Measurements from ENCODE around the gene BMP7.
"Not testable (repeated sequence)": the region's sequence is repeated elsewhere in the genome, so short reads cannot be mapped to it uniquely, and the experiment has no call there.

The BMP7 gene

GRCh38 chr20:57165427-57166004 is 100.9 kb downstream of the BMP7 start:
- no peak for FAIRE-seq

GRCh38 chr20:57164872-57165271 is 101.6 kb downstream of the BMP7 start:
- FAIRE-seq: no peak

GRCh38 chr20:57163041-57163440 is 103.4 kb downstream of the BMP7 start:
- no peak for FAIRE-seq

DNA sequence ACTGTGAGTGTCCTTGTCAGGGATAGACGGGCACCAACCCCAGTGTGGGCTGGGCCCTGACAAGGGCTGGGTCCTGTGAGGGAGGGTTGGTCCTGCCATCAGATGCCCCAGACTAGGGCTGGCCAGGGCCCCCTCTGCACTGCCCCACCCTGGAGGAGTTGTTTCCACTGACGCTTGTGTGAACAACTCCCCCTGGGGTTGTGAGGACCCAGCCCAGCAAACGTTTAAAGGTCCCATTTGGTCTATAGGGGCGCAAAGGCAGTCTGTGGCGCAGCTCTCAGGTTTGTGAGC is 104.1 kb downstream of the BMP7 start:
- no peak for FAIRE-seq

DNA sequence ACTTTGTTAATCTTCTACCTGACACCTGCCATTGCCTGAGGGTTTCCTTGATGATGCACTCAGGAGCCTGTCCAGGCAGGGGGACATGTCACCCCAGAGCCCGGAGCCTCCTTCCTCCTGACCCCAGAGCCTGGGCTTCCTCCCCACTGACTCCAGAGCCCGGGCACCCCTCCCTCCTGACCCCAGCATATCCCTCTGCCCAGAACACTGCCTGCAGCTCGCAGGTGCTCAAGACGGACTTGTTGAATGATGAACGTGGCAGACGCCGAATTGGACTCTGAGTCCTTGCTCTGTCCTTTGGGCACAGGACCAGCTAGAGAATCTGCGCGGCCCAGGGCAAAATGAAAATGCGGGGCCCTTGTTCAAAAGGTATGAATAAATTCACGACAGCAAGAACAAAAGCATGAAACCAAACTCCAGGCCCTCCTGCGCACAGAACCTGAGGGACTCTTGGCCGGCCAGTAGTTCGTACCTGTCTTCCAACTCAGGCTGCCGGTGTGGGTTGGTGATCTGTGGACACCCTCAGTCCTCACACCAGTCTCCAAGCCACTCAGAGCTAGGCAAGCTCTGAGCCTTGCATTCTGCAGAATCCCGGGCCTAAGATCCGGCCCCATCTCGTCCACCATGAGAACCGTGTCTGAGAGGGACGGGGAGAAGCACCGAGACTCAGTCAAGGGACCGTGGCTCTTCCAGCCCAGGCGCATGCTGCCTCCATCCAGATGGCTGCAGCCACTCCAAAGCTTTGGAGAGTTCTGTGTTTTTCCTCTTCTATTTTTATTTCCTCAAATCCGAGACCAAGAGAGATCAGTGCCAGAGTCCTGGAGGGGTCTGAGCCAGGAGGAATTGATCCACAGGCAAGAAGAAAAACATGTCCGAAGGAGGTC is 104.7 kb downstream of the BMP7 start:
- no peak for FAIRE-seq

DNA sequence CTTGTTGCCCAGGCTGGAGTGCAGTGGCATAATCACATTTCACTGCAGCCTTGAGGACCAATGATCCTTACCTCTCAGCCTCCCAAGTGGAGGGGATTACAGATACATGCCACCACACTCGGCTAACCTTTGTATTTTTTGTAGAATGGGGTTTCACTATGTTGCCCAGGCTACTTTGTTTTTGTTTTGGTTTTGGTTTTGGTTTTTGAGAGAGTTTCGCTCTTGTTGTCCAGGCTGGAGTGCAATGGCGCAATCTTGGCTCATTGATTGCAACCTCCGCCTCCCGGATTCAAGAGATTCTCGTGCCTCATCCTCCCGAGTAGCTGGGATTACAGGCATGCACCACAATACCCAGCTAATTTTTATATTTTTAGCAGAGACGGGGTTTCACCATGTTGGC is 105.5 kb downstream of the BMP7 start:
- FAIRE-seq: no peak

GRCh38 chr20:57159945-57160610 is 106.4 kb downstream of the BMP7 start:
- FAIRE-seq: no peak

GRCh38 chr20:57159193-57159851 is 107.1 kb downstream of the BMP7 start:
- no peak for FAIRE-seq

DNA sequence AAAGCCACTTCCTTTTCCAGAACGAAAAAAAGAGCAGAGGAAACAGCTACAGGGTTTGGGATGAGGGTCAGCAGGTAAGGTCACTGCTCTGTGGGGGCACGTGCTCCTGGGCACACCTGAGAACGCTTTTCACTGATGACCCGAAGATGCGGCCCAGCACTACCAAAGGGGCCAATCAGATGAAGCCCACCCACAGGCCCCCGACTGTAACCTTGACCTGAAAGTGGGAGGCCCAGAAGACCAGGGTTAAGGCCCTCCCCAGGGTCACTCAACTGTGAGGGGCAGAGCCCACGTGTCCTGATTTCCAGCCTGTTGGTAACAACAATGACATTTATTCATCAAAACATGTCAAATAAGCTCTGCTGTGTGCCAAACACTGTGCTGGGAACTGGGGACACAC is 108.0 kb downstream of the BMP7 start:
- no peak for FAIRE-seq

DNA sequence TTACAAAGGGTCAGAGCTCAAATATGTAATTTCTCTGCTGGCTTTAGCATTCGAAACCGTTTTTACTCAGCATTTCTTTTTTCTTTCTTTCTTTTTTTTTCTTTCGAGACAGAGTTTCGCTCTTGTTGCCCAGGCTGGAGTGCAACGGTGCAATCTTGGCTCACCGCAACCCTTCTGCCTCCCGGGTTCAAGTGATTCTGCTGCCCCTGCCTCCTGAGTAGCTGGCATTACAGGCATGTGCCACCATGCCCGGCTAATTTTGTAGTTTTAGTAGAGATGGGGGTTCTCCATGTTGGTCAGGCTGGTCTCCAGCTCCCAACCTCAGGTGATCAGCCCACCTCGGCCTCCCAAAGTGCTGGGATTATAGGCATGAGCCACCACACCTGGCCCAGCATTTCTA is 108.7 kb downstream of the BMP7 start:
- not testable (repeated sequence) for FAIRE-seq

GRCh38 chr20:57157106-57157691 is 109.2 kb downstream of the BMP7 start:
- FAIRE-seq: no peak

GRCh38 chr20:57156011-57156729 is 110.3 kb downstream of the BMP7 start:
- no peak for FAIRE-seq

- FAIRE-seq: no peak
Measured at GRCh38 chr20:57155415-57155814, 111.0 kb downstream of the BMP7 start.

GRCh38 chr20:57153238-57153905 is 113.1 kb downstream of the BMP7 start:
- no peak for FAIRE-seq

GRCh38 chr20:57152557-57152956 is 113.9 kb downstream of the BMP7 start:
- no peak for FAIRE-seq

GRCh38 chr20:57150559-57150958 is 115.9 kb downstream of the BMP7 start:
- FAIRE-seq: no peak

DNA sequence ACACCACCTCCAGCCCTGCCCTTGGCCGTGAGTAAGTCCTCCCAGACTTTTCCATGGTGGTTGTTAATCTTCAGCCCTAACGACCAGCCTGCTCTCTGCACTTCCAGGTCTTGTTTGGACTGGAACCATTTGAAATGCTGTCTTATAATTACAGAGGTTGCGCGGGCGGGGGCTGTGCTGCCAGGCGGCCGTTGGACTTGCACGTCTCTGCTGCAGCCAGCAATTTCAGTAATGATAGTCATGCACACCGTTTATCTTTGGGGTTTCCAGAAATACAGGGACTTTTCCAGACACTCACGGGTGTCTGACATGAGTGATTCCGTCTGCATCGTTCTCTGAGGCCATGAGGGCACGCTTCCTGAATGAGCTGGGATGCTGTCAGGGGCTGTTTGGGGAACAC is 118.2 kb downstream of the BMP7 start:
- FAIRE-seq: no peak

GRCh38 chr20:57147185-57147584 is 119.3 kb downstream of the BMP7 start:
- FAIRE-seq: no peak

- no peak for FAIRE-seq
Measured at GRCh38 chr20:57146155-57146554, 120.3 kb downstream of the BMP7 start.

DNA sequence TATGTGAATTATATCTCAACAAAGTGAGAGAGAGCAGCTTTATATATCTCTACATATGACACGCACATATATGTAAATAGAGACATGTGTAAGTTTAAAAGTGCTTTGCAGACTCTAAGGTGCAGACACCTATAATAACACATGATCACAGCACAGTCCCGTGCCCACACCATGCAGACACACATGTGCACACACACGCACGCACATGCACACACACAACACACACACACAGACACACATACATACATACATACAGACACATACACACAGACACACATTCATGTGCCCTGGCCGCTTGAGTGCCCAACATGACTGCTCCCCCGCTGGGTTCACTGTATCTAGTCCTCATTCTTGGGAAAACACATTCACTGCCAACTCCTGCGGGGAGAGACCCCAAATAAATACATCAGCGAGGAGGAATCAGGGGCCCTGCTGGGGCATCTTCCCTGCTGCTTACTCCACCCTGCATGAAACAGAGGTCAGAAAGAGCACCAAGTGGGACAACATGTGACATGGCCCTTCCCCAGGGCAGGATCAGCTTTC is 121.3 kb downstream of the BMP7 start:
- FAIRE-seq: no peak

DNA sequence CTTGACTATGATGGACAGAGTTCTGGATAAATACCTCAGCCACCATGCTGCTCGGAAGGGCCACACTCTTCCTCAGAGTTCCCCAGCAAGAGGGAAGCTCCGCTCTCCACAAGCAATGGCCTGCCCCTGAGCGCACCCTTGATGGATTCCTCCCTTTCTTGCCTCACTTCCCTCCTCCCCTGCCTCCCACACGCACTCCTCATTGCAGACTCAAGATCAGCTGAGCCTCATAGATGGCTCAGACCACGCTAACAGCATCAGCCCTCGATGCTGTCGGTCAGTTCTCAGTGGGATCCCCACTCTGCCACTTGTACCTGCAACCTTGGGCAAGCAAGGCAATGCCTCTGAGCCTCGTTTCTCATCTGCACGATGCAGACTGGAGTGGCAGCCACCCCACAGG is 123.3 kb downstream of the BMP7 start:
- no peak for FAIRE-seq

DNA sequence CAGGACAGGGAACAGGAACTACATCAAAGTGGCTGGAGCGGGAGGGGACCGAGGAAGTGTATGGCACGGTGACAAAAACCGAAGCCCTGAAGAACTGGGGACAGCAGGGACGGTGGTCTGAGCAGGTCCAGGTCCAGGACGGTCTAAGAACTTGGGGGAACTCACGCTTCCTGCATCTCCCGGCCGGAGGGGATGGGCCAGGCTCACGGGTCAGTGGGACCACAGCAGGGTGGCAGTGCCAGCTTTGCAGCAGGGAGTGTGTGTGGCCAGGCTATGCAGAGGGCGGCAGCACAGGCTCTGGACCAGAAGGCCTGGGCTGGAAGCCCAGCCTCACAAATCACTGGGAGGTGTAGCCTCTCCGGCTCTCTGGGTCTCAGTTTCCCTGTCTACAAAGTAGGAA is 123.8 kb downstream of the BMP7 start:
- FAIRE-seq: no peak
